Esophagus squamous epithelium (tissue), 4 donors: Measurements from ENCODE around the gene COX7B.

Experiments used
- POLR2A ChIP-seq, 4 donors: fragments of 450-650 bp; IDR thresholded peaks; one replicate each; pipeline ENCODE4 v1.6.1; 2017; ENCODE audit warnings: antibody characterized with exemption in 4 of 4, mild to moderate bottlenecking in 4 of 4, moderate library complexity in 3 of 4
- TF ChIP-seq, protein P1 (sequence below), 6 experiments: fragments of 450-650 bp in 4 of 6; fragments of 200-600 bp in 2 of 6; sonication (generic) in 2 of 6; IDR thresholded peaks; one replicate each; pipeline ENCODE4 v1.5.1; 2016 to 2019; ENCODE audit warnings: antibody characterized with exemption in 6 of 6, mild to moderate bottlenecking in 4 of 6, moderate library complexity in 4 of 6

GRCh38 chrX:77924320-77924859 is 25.1 kb downstream of the COX7B start:
- TF ChIP-seq, protein P1, sequence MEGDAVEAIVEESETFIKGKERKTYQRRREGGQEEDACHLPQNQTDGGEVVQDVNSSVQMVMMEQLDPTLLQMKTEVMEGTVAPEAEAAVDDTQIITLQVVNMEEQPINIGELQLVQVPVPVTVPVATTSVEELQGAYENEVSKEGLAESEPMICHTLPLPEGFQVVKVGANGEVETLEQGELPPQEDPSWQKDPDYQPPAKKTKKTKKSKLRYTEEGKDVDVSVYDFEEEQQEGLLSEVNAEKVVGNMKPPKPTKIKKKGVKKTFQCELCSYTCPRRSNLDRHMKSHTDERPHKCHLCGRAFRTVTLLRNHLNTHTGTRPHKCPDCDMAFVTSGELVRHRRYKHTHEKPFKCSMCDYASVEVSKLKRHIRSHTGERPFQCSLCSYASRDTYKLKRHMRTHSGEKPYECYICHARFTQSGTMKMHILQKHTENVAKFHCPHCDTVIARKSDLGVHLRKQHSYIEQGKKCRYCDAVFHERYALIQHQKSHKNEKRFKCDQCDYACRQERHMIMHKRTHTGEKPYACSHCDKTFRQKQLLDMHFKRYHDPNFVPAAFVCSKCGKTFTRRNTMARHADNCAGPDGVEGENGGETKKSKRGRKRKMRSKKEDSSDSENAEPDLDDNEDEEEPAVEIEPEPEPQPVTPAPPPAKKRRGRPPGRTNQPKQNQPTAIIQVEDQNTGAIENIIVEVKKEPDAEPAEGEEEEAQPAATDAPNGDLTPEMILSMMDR (IDR thresholded peaks at IDR 0.05): no peak
- TF ChIP-seq POLR2A (IDR thresholded peaks at IDR 0.05): no peak
